ENCODE results near the gene TMCC1. TPM values are rescaled to one million over a fixed set of nuclear protein-coding genes. Genes with fewer than 3 reads are reported as not detected.

TMCC1 gene
- total and polyA plus RNA-seq, 12 donors: 5.3 to 36.0 (median 27.2) TPM

GRCh38 chr3:129636082-129636481 is 257.4 kb downstream of the TMCC1 start:
- intact Hi-C loops (cut with DNase I): loop anchor here in 1 of 10 donors (10.0 kb wide), 1 partner anchor 289 kb away; no protein-coding TSS in a partner anchor
- H3K4me1 ChIP-seq: no peaks in the 10 kb centered on the region
- DNase-seq (no peak), ATAC-seq (no peak)
- no peaks in the 10 kb centered on the region for H3K27me3 ChIP-seq
- no peaks in the 10 kb centered on the region for H3K36me3 ChIP-seq
- no peak overlapping the region for H3K27ac ChIP-seq
- peaks cover 0 to 14% (median 0%) of the 10 kb centered on the region in 11 donors for H3K9me3 ChIP-seq
- no peak overlapping the region for H3K4me3 ChIP-seq
- TF ChIP-seq CTCF (IDR thresholded peaks at IDR 0.05): no peak
- 88% methylated on average over 3 of the region's 3 CpGs for WGBS, 2 donors

GRCh38 chr3:129635656-129636055 is 257.9 kb downstream of the TMCC1 start:
- DNase-seq (no peak), ATAC-seq (no peak)
- Histone ChIP-seq H3K27me3 (no peaks in the 10 kb centered on the region), H3K9me3 (peaks cover 0 to 14% (median 0%) of the 10 kb centered on the region in 11 donors), H3K4me1 (no peaks in the 10 kb centered on the region), H3K36me3 (no peaks in the 10 kb centered on the region), H3K4me3 (no peak overlapping the region), H3K27ac (no peak overlapping the region)
- intact Hi-C loops (cut with DNase I): loop anchor here in 1 of 10 donors (10.0 kb wide), 1 partner anchor 289 kb away; no protein-coding TSS in a partner anchor
- TF ChIP-seq CTCF (IDR thresholded peaks at IDR 0.05): no peak
- WGBS, 2 donors: 92 to 96% methylated on average over 4 of the region's 4 CpGs

- Histone ChIP-seq H3K4me1 (peaks cover 0 to 1% (median 0%) of the 10 kb centered on the region in 9 donors), H3K36me3 (no peaks in the 10 kb centered on the region), H3K27ac (no peak overlapping the region), H3K9me3 (peaks cover 0 to 14% (median 0%) of the 10 kb centered on the region in 11 donors), H3K27me3 (no peaks in the 10 kb centered on the region), H3K4me3 (no peak overlapping the region)
- TF ChIP-seq CTCF (IDR thresholded peaks at IDR 0.05): no peak
- ATAC-seq (peak in 1 of 8 donors; percentile 7), DNase-seq (no peak)
- intact Hi-C loops (cut with DNase I): loop anchor here in 3 of 10 donors (5.0 to 10.0 kb wide), 3 partner anchors 193 to 298 kb away; no protein-coding TSS in a partner anchor
- 86 to 89% methylated on average over 10 of the region's 10 CpGs for WGBS, 2 donors
Observed at GRCh38 chr3:129633751-129634481, 259.6 kb downstream of the TMCC1 start.

GRCh38 chr3:129632977-129633376 is 260.5 kb downstream of the TMCC1 start:
- peak in 1 of 8 donors; percentile 47 for ATAC-seq
- intact Hi-C loops (cut with DNase I): loop anchor here in 3 of 10 donors (5.0 to 10.0 kb wide), 3 partner anchors 194 to 299 kb away; no protein-coding TSS in a partner anchor

More at GRCh38 chr3:129632977-129633376, 260.5 kb downstream of the TMCC1 start:
- no peaks in the 10 kb centered on the region for H3K36me3 ChIP-seq
- WGBS, 2 donors: 94 to 96% methylated on average over 10 of the region's 10 CpGs
- H3K9me3 ChIP-seq: peaks cover 0 to 14% (median 0%) of the 10 kb centered on the region in 11 donors
- no peak overlapping the region for H3K4me3 ChIP-seq
- H3K27me3 ChIP-seq: no peaks in the 10 kb centered on the region
- no peak for TF ChIP-seq CTCF (IDR thresholded peaks at IDR 0.05)
- no peak overlapping the region for H3K27ac ChIP-seq
- no peak for DNase-seq
- H3K4me1 ChIP-seq: peaks cover 0 to 11% (median 4%) of the 10 kb centered on the region in 9 donors
